CD4-positive, alpha-beta T cell (primary cell): ENCODE results near the gene NFIC. TPM values are rescaled to one million over a fixed set of nuclear protein-coding genes. Genes with fewer than 3 reads are reported as not detected.

Experiments
- ATAC-seq: fragments of 200-7000 bp; cut with Tn5 transposase; one replicate; pipeline ENCODE4 v1.10.0; 2022; ENCODE audit warnings: mild to moderate bottlenecking; ENCODE audit not compliant: poor library complexity
- CTCF ChIA-PET: fragments of 350-600 bp; sonication (Branson Sonifier 250); formaldehyde crosslinking; loops from one replicate; lab custom pipeline; 2021; ENCODE audit warnings: antibody characterized with exemption, inconsistent platforms; lab: Charles Lee
- POLR2A ChIA-PET: fragments of 350-600 bp; sonication (Branson Sonifier 250); formaldehyde crosslinking; loops from one replicate; lab custom pipeline; 2021; ENCODE audit warnings: antibody characterized with exemption, inconsistent platforms; lab: Charles Lee
- DNase-seq, 14 experiments: peaks; one replicate each; pipeline ENCODE4 v3.0.0-alpha.2; 2013 to 2020; ENCODE audit warnings: mixed read lengths in 2 of 14
- H3K27ac ChIP-seq, 2 donors: one replicate each; pipeline versions ENCODE4 v1.5.1 to v1.7.0; 2013; ENCODE audit warnings: low read length in 2 of 2, low read depth in 1 of 2, mild to moderate bottlenecking in 1 of 2
- H3K27me3 ChIP-seq, 2 experiments: 1 replicate in 1 of 2; 2 replicates in 1 of 2; pipeline versions ENCODE4 v1.6.1 to v1.7.0; 2013; ENCODE audit warnings: low read length in 2 of 2, control low read depth in 1 of 2, mild to moderate bottlenecking in 1 of 2, moderate library complexity in 1 of 2; ENCODE audit not compliant: insufficient read depth in 2 of 2, control insufficient read depth in 1 of 2
- H3K36me3 ChIP-seq: one replicate; pipeline ENCODE4 v1.6.1; 2013; ENCODE audit warnings: low read length, control low read depth; ENCODE audit not compliant: insufficient read depth
- H3K4me1 ChIP-seq: one replicate; pipeline ENCODE4 v1.6.1; 2013; ENCODE audit warnings: low read length, control low read depth; ENCODE audit not compliant: insufficient read depth
- H3K4me3 ChIP-seq: one replicate; pipeline ENCODE4 v1.5.1; 2013; ENCODE audit warnings: mild to moderate bottlenecking, low read length, moderate library complexity
- H3K9me3 ChIP-seq, 2 experiments: 1 replicate in 1 of 2; 2 replicates in 1 of 2; pipeline versions ENCODE4 v1.6.1 to v1.7.0; 2013; ENCODE audit warnings: low read length in 2 of 2, mild to moderate bottlenecking in 2 of 2, control low read depth in 1 of 2, moderate library complexity in 1 of 2; ENCODE audit not compliant: control insufficient read depth in 1 of 2, insufficient read depth in 1 of 2
- H3K27ac Mint-ChIP-seq: one replicate; pipeline ENCODE4 v1.8.0; 2020; ENCODE audit warnings: mixed read lengths
- H3K27me3 Mint-ChIP-seq: one replicate; pipeline ENCODE4 v1.8.0; 2021; ENCODE audit warnings: mixed read lengths
- H3K36me3 Mint-ChIP-seq: one replicate; pipeline ENCODE4 v1.8.0; 2021; ENCODE audit warnings: low read depth, mixed read lengths
- H3K4me1 Mint-ChIP-seq: one replicate; pipeline ENCODE4 v1.8.0; 2021; ENCODE audit warnings: low read depth, mixed read lengths
- H3K4me3 Mint-ChIP-seq: one replicate; pipeline ENCODE4 v1.8.0; 2020; ENCODE audit warnings: mild to moderate bottlenecking, mixed read lengths
- H3K9me3 Mint-ChIP-seq: one replicate; pipeline ENCODE4 v1.8.0; 2020; ENCODE audit warnings: mixed read lengths
- intact Hi-C, 2 experiments: fragments of 100-400 bp; cut with DNase I in 1 of 2; cut with micrococcal nuclease in 1 of 2; formaldehyde crosslinking; loops; one replicate each; pipeline versions ENCODE4 v1.15.1 to v1.9.0; 2023 to 2025; cut with DNase I, micrococcal nuclease
- total RNA-seq, 174 experiments: library from RNA in 2 of 174; stranded (reverse) in 2 of 174; gene quantifications; one replicate each; pipeline ENCODE4 v1.2.3 and lab custom pipeline; 2021 to 2026
- TF ChIP-seq, protein P1 (sequence below): fragments of 200-600 bp; IDR thresholded peaks from one replicate; pipeline ENCODE4 v1.8.0; 2022; ENCODE audit warnings: antibody characterized with exemption, mild to moderate bottlenecking

NFIC gene
- total RNA-seq, 2 experiments from 2014 or later = 22.1 to 22.2 TPM

DNA sequence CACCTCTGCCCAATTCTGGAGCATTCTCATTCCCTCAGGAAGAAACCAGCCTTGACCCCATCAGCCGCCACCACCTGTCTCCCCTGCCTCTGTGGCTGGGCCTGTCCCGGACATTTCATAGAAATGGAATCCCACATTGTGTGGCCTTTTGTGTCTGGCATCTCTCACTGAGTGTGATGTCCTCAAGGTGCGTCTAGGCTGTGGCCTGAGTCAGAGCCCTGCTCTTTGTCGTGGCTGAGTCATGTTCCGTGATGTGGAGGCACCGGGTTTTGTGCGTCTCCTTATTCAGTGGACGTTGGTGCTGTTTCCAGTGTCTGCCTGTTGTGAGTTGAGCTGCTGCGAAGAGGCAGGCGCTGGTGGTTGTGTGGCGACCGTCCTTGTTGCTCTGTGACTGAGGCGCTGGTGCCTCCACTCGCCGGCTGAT, 143.2 kb downstream of the NFIC start:
- Mint-ChIP-seq H3K4me3 (peak overlapping the region; percentile 84), H3K9me3 (no peaks in the 10 kb centered on the region), H3K27me3 (no peaks in the 10 kb centered on the region), H3K36me3 (peaks cover 44% of the 10 kb centered on the region), H3K27ac (peak overlapping the region; percentile 55), H3K4me1 (peaks cover 55% of the 10 kb centered on the region)
- ChIA-PET POLR2A (no interaction called here), CTCF (no interaction called here)
- Histone ChIP-seq H3K27me3 (no peaks in the 10 kb centered on the region), H3K4me1 (peaks cover 77% of the 10 kb centered on the region), H3K27ac (no peak overlapping the region), H3K4me3 (no peak overlapping the region), H3K9me3 (no peaks in the 10 kb centered on the region), H3K36me3 (peaks cover 36% of the 10 kb centered on the region)
- intact Hi-C loops = loop anchor here (5.0 to 10.0 kb wide), 4 partner anchors 38 to 455 kb away; partner anchors contain the start of genes HMG20B (in 1 of the 2) and TLE5 (in 1 of the 2)
- TF ChIP-seq, protein P1, sequence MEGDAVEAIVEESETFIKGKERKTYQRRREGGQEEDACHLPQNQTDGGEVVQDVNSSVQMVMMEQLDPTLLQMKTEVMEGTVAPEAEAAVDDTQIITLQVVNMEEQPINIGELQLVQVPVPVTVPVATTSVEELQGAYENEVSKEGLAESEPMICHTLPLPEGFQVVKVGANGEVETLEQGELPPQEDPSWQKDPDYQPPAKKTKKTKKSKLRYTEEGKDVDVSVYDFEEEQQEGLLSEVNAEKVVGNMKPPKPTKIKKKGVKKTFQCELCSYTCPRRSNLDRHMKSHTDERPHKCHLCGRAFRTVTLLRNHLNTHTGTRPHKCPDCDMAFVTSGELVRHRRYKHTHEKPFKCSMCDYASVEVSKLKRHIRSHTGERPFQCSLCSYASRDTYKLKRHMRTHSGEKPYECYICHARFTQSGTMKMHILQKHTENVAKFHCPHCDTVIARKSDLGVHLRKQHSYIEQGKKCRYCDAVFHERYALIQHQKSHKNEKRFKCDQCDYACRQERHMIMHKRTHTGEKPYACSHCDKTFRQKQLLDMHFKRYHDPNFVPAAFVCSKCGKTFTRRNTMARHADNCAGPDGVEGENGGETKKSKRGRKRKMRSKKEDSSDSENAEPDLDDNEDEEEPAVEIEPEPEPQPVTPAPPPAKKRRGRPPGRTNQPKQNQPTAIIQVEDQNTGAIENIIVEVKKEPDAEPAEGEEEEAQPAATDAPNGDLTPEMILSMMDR = no peak
- DNase-seq (no peak), ATAC-seq (no peak)

DNA sequence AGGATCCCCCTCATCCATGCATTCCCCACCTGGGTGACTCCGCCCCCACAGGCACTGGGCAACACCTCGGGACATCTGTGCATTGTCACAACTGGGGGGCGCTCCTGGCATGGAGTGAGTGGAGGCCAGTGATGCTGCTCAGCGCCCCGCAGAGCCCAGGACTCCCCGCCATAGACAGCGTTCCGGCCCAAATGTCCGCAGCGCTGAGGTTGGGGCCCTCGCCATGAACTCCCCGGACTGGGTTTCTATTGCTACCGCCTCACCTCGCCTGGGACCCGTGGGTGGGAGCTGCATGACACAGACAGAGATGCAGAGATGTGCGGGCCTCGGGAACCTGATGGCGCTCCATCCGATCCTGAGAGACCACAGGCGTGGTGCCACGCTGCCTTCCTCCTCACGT, 144.3 kb downstream of the NFIC start:
- intact Hi-C loops = no loop called here
- Histone ChIP-seq H3K27me3 (no peaks in the 10 kb centered on the region), H3K36me3 (peaks cover 36% of the 10 kb centered on the region), H3K9me3 (no peaks in the 10 kb centered on the region), H3K4me1 (peaks cover 72% of the 10 kb centered on the region), H3K27ac (no peak overlapping the region), H3K4me3 (no peak overlapping the region)
- DNase-seq (no peak), ATAC-seq (no peak)
- no peak overlapping the region for H3K27ac Mint-ChIP-seq
- H3K4me3 Mint-ChIP-seq = peak overlapping the region; percentile 11
- H3K4me1 Mint-ChIP-seq = peaks cover 54% of the 10 kb centered on the region
- TF ChIP-seq, protein P1 = no peak
- peaks cover 42% of the 10 kb centered on the region for H3K36me3 Mint-ChIP-seq
- POLR2A ChIA-PET = no interaction called here
- CTCF ChIA-PET = no interaction called here
- no peaks in the 10 kb centered on the region for H3K9me3 Mint-ChIP-seq
- no peaks in the 10 kb centered on the region for H3K27me3 Mint-ChIP-seq

DNA sequence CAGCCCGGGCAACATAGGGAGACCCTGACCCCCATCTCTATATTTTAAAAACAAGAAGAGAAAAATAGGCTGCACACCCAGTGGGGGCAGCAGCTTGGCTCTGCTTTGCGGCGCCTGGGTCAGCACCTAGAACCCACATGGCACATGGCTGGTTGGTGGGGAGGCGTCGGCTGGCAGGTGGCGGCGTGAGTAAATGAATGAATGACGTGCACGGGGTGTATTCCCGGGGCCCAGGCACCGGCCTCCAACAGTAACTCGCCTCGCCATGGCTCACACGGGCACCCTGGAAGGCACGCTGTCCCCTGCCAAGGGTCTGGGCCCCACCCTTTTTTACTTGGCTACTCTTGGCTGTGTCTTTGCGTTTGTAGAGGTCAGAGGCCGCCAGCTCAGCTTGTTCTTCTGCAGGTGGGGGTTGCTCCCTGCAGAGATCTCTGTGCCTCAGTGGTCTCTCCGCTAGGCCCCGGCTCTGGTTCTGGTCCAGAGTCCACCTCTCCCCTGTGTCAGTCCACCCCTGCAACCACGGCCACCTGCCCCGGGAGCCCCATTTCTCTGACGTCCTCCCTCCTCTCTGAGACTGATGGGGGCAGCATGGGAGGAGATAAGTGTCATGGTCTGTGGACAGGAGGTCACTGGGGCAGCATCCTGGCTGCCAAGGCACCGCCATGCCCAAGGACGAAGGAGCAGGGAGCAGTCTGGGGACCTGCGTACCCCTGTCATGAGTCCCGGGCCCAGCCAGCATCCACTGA, 145.3 kb downstream of the NFIC start:
- DNase-seq (no peak), ATAC-seq (no peak)
- TF ChIP-seq, protein P1 = no peak
- Mint-ChIP-seq H3K4me1 (peaks cover 60% of the 10 kb centered on the region), H3K4me3 (peak overlapping the region; percentile 25), H3K9me3 (no peaks in the 10 kb centered on the region), H3K27ac (no peak overlapping the region), H3K27me3 (no peaks in the 10 kb centered on the region), H3K36me3 (peaks cover 38% of the 10 kb centered on the region)
- Histone ChIP-seq H3K27me3 (no peaks in the 10 kb centered on the region), H3K9me3 (no peaks in the 10 kb centered on the region), H3K4me1 (peaks cover 81% of the 10 kb centered on the region), H3K36me3 (peaks cover 36% of the 10 kb centered on the region), H3K27ac (no peak overlapping the region), H3K4me3 (no peak overlapping the region)
- ChIA-PET CTCF (no interaction called here), POLR2A (no interaction called here)
- intact Hi-C loops = no loop called here
